Mucosa of descending colon (tissue), 3 donors: ENCODE data around the gene MED12L. TPM values are rescaled to one million over a fixed set of nuclear protein-coding genes. Genes with fewer than 3 reads are reported as not detected.

Experiments
- ATAC-seq: fragments of 200-7000 bp; cut with Tn5 transposase; one replicate; pipeline ENCODE4 v1.9.1; 2020; ENCODE audit warnings: mild to moderate bottlenecking, moderate library complexity
- DNase-seq, 3 donors: peaks; one replicate each; pipeline ENCODE4 v3.0.0-alpha.2; 2020
- H3K36me3 ChIP-seq: fragments of 200-600 bp; one replicate; pipeline ENCODE4 v1.8.0; 2021; ENCODE audit warnings: low read depth, mild to moderate bottlenecking
- H3K4me1 ChIP-seq: fragments of 200-600 bp; one replicate; pipeline ENCODE4 v1.8.0; 2021; ENCODE audit warnings: low read depth, mild to moderate bottlenecking
- H3K4me3 ChIP-seq: fragments of 200-600 bp; one replicate; pipeline ENCODE4 v1.8.0; 2021; ENCODE audit warnings: mild to moderate bottlenecking
- H3K9me3 ChIP-seq: fragments of 200-600 bp; one replicate; pipeline ENCODE4 v1.8.0; 2021; ENCODE audit warnings: mild to moderate bottlenecking
- CTCF ChIP-seq: fragments of 200-600 bp; IDR thresholded peaks from one replicate; pipeline ENCODE4 v1.8.0; 2022; ENCODE audit warnings: antibody characterized with exemption, mild to moderate bottlenecking
- intact Hi-C, 2 donors: fragments of 100-400 bp; cut with DNase I in 1 of 2; cut with micrococcal nuclease in 1 of 2; formaldehyde crosslinking; loops; one replicate each; pipeline versions ENCODE4 v1.11.0 to v1.11.1; 2022; cut with DNase I, micrococcal nuclease
- total RNA-seq, 3 donors: library from RNA; stranded (reverse); fragmentation: NEBNext Ultra II Directional in 2 of 3; extraction: Animal tissue kit (Norgen Biotek cat#: 25700) in 2 of 3; gene quantifications; one replicate each; pipeline versions ENCODE4 v1.2.1 to v1.2.4, GENCODE V29; 2021 to 2023
- donor health status: DM: no; HTN: no; CAD: no; lungs with moderate emphysema.
- donor health status: DM: no; HTN: no; CAD: no.
- donor health status: DM: no; HTN: yes; CAD: no.

Gene MED12L
- total RNA-seq, 3 donors from 2014 or later = 0.39 to 2.4 (median 0.55) TPM

GRCh38 chr3:151306168-151306810 lies 220.8 kb downstream of the MED12L start:
- Histone ChIP-seq H3K4me1 (no peaks in the 10 kb centered on the region), H3K4me3 (no peak overlapping the region), H3K9me3 (no peaks in the 10 kb centered on the region), H3K36me3 (no peaks in the 10 kb centered on the region)
- TF ChIP-seq CTCF = no peak
- DNase-seq (no peak), ATAC-seq (no peak)
- intact Hi-C loops = no loop called here

GRCh38 chr3:151307131-151307530 lies 221.7 kb downstream of the MED12L start:
- ATAC-seq (no peak), DNase-seq (no peak)
- TF ChIP-seq CTCF = no peak
- no peaks in the 10 kb centered on the region for H3K9me3 ChIP-seq
- no peaks in the 10 kb centered on the region for H3K36me3 ChIP-seq
- no peak overlapping the region for H3K4me3 ChIP-seq
- no peaks in the 10 kb centered on the region for H3K4me1 ChIP-seq
- intact Hi-C loops = no loop called here

GRCh38 chr3:151307583-151308488 lies 222.4 kb downstream of the MED12L start:
- no peaks in the 10 kb centered on the region for H3K9me3 ChIP-seq
- ATAC-seq (no peak), DNase-seq (no peak)
- no peaks in the 10 kb centered on the region for H3K36me3 ChIP-seq
- H3K4me3 ChIP-seq = no peak overlapping the region
- no peaks in the 10 kb centered on the region for H3K4me1 ChIP-seq
- intact Hi-C loops = no loop called here
- TF ChIP-seq CTCF = no peak

GRCh38 chr3:151309566-151309965 lies 224.1 kb downstream of the MED12L start:
- no peak overlapping the region for H3K4me3 ChIP-seq
- intact Hi-C loops = no loop called here
- H3K4me1 ChIP-seq = no peaks in the 10 kb centered on the region
- H3K36me3 ChIP-seq = no peaks in the 10 kb centered on the region
- no peaks in the 10 kb centered on the region for H3K9me3 ChIP-seq
- ATAC-seq (no peak), DNase-seq (no peak)
- no peak for TF ChIP-seq CTCF

- H3K9me3 ChIP-seq = no peaks in the 10 kb centered on the region
These were observed 227.5 kb downstream of the MED12L start for GRCh38 chr3:151312972-151313371.

More at GRCh38 chr3:151312972-151313371, 227.5 kb downstream of the MED12L start:
- no peak for TF ChIP-seq CTCF
- H3K36me3 ChIP-seq = no peaks in the 10 kb centered on the region
- intact Hi-C loops = no loop called here
- ATAC-seq (no peak), DNase-seq (no peak)
- no peaks in the 10 kb centered on the region for H3K4me1 ChIP-seq
- no peak overlapping the region for H3K4me3 ChIP-seq
